CMK (cell line): ENCODE data around the gene ZSCAN2.

ENCODE experiments used
- DNase-seq: peaks from one replicate; pipeline ENCODE4 v3.0.0-alpha.2; 2010; ENCODE audit warnings: low read depth

The ZSCAN2 gene

DNA sequence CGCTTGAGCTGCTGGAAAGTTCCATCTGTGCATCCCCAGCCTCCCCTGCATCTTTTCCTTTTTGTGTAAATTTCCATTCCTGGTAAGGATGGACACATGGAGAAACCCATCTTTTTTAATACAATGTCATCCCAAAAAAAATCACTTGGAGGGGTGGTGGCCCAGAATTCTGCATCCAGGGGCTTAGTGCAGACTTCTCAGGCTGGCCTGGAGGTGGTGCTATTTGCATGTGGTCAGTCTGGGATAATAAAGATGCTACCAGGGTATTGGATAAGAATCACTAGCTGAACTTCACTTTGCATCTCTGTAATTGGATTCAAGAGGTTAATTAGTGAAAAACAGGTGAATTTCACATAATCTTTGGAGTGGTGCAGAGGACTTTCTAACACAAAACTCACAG lies 1.8 kb upstream of the ZSCAN2 start:
- DNase-seq: no peak

DNA sequence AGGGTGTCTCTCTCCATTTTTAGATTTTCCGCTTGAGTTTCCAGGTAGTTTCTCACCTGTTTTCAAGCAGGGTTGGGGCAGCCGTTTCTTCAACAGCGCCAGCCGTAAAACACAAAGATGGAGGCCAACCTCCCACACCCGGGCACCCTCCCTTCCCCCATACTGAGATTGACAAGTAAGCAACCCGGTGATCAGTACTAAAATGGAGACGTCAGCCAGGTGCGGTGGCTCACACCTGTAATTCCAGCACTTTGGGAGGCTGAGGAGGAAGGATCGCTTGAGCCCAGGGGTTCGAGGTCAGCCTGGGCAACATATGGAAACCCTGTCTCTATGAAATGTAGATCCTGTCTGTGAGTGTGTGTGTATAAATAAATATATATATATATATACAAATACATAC lies 903 bp upstream of the ZSCAN2 start:
- no peak for DNase-seq

DNA sequence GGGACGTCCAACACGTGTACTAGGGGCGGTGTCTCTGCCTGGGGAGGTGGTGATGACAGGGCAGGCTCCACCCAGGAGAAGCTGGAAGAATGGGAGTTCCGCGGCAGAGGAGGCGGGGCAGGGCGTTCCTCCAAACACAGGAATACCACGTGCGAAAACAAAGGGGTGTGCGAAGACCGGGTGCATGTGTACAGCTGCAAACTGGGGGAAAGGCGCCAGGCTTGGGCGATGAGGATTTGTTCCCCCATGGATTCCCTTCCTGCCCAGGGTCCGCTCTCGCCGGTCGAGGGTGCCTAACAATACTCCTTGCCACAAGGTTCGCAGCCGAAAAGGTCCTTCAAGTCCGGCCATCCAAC lies 500 bp upstream of the ZSCAN2 start:
- DNase-seq: no peak

DNA sequence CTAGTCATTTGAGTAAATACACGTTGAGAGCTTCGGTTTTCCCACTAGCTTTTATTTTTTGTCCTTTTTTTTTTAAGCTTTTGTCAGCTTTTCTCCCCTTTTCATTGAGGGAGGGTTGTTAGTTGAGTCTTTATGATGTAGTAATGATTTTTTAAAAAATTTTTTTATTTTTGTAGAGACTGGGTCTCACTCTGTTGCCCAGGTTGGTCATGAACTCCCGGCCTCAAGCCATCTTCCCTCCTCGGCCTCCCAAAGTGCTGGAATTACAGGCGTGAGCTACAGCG lies 688 bp downstream of the ZSCAN2 start:
- DNase-seq: no peak

DNA sequence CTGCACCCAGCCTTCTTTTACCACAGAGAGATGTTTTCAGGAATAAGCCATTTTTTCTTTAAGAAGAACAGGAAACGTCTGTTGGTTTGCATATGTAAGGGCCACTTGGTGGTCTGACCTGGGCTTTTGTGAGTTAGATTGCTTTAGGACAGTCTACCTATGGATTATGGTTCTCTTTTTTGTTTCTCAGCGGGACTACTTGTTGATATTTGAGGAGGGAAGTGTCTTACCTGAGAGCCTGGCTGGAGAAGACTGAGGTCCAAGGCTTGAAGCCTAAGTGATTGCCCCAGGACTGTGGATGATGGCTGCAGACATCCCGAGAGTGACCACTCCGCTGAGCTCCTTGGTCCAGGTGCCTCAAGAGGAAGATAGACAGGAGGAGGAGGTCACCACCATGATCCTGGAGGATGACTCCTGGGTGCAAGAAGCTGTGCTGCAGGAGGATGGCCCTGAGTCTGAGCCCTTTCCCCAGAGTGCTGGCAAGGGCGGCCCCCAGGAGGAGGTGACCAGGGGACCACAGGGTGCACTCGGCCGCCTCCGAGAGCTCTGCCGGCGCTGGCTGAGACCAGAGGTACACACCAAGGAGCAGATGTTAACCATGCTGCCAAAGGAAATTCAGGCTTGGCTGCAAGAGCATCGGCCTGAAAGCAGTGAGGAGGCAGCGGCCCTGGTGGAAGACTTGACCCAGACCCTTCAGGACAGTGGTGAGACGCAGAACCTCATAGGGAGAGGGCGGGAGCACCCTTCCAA lies 3.0 kb downstream of the ZSCAN2 start:
- DNase-seq: no peak

DNA sequence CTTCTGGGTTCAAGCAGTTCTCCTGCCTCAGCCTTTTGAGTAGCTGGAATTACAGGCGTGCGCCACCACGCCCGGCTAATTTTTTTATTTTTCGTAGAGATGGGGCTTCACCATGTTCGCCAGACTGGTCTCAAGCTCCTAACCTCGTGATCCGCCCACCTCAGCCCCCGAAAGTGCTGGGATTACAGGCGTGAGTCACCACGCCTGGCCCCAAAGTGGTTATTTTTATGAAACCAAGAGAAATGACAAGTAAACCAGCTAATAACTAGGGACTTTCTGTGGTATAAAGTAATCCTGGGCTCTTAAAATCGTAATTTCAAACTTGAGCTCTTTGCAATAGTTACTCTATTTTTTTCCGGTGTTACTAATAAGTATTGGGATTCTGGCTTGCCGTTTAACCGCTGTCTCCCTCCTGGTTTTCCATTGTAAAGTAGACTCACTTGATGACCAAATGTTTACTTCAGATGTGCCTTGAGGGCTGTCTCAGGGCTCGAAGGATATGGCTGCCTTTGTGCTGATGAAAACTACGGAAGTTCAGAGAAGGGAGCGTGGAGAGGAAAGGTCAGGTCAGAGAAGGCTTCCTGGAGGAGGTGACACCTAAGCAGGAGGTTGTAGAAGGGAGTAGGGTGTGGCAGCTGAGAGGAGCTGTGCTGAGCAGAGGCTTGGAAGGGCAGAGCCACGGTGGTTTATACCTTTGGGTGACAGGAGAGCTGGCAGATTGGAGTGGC lies 4.2 kb downstream of the ZSCAN2 start:
- no peak for DNase-seq

DNA sequence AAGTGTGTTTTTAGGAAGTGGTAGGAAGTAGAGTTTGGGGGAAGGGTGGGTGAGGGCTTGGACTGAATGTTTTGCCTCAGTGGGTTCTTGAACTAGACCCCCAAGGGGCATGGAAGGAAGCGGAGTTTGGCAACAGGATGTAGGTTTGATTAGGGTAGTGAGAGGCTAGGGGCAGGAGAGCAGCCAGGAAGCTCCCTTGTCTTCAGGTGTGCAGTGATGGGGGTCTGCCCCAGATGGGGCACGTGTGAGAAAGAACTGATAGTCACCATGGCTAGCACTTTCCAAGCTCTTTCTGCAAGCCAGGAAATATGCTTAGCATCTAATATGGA lies 4.7 kb downstream of the ZSCAN2 start:
- no peak for DNase-seq

DNA sequence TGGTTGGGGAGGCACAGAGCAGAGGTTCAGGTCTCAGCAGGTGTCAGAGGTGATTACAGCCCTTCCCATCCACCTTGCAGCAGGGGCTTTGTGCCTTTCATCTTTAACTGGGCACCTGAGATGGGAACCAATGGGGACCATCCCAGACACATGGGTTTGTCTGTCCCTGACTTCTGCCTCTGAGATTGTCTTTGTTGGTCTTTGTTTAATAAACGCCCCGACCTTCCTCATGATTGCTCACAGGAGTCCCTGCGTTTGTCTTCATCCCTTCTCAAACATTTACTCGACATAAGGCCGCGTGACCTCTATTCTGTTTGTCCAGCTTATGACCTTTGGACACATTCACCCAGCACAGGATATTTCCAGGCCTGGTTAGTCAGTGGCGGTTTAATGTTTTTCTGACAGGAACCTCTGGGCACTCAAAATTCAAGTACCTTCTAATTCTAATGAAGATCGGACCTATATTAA lies 5.9 kb downstream of the ZSCAN2 start:
- DNase-seq: no peak

DNA sequence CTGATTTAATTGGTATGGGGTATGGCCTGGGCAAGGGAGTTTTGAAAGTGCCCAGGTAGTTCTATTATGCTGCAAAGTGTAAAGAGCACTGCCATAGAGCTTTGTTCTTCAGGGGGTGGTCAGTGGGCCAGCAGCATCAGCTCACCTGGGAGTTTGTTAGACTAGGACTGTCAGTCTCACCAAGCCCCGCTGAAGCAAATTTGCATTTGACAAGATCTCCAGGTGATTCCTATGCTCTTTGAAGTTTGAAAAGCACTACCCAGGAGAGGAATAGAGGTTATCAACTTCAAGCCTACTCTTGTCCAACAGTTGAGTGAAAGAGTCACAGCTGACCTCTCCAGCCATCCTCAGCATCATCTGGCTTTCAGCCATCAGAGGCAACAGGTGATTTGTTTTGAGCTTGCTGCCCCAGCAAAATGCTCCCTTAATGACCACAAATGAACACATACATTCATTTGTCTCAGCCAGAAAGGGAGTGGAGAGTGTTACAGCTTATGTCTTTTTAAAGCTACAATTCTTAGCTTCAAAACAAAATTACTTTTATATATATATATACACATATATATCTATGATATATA lies 8.0 kb downstream of the ZSCAN2 start:
- DNase-seq: no peak

DNA sequence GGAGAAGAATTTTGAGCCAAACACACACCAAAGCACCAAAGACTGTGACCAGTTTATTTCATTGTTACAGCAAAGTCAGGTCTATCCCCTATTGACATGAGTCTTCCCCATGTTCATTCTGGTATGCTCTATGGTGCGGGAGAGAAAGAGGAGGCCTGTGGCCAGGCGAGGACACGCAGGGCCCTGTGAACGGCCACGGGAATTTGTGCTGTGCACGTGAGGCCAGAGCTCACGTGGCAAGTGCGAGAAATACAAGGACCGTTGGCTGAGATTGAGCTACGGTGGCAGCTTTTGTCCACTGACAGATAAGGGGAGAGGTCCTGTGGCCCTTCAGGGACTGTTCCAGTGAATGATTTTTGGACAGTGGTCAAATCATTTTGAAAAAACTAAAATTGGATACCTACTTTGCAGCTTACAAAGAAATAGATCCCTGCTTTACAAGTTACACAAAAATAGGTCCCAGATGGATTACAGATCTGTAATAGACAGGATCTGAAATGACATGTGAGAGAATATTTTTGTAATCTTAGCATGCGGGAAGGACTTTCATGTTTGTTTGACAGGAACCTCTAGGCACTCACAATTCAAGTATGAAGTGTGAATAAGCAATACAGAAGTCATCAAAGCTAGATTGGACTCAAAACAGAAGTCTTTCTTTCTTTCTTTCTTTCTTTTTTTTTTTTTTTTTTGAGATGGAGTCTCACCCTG lies 9.2 kb downstream of the ZSCAN2 start:
- no peak for DNase-seq

DNA sequence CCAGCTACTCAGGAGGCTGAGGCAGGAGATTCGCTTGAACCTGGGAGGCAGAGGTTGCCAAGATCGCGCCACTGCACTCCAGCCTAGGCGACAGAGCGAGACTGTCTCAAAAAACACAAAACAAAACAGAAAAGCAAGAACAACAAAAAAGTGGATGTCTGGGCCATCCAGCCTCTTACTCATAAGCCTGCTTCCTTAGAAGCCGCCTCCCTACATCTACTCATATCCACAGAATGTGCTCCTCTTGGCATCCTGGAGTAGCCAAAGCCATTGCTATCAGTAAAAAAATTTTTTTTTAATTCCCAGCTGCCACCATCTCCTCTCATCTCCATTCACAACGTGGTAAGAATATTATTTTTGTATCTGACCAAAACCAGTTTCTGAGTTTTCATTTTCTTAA lies 10.8 kb downstream of the ZSCAN2 start:
- DNase-seq: no peak

DNA sequence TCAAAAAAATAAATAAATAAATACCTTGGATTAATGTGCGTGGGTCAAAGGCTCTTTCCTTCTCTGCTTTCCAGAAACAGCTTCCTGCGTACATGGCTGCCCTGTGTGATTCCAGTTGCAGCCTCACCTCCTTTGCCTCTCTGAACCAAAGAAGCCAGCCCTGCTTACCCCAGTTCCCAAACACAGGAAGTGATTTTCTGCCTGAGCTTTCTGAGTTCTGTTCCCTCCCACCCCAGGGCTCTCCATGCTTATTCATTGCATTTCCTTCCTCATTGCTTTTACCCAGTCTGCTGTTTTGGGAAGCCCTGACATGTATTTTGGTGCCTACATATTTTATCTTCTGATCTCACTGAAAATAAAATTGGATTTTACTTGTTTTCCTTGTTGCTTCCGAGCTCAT lies 15.4 kb downstream of the ZSCAN2 start:
- no peak for DNase-seq

DNA sequence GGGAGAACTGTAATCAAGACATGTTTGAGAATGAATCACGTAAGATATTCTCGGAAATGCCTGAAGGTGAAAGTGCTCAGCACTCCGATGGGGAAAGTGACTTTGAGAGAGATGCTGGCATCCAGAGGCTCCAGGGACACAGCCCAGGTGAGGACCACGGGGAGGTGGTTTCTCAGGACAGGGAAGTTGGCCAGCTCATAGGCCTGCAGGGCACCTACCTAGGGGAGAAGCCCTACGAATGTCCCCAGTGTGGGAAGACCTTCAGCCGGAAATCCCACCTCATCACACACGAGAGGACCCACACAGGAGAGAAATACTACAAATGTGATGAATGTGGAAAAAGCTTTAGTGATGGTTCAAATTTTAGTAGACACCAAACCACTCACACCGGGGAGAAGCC lies 19.8 kb downstream of the ZSCAN2 start:
- DNase-seq: no peak

DNA sequence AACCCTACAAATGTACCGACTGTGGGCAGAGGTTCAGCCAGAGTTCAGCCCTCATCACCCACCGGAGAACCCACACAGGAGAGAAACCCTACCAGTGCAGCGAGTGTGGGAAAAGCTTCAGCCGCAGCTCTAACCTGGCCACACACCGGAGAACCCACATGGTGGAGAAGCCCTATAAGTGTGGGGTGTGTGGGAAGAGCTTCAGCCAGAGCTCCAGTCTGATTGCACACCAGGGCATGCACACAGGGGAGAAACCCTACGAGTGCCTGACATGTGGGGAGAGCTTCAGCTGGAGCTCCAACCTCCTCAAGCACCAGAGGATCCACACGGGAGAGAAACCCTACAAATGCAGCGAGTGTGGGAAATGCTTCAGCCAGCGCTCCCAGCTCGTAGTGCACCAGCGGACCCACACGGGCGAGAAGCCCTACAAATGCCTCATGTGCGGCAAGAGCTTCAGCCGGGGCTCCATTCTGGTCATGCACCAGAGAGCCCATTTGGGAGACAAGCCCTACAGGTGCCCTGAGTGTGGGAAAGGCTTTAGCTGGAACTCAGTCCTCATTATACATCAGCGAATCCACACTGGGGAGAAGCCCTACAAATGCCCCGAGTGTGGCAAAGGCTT lies 20.7 kb downstream of the ZSCAN2 start:
- DNase-seq: no peak

DNA sequence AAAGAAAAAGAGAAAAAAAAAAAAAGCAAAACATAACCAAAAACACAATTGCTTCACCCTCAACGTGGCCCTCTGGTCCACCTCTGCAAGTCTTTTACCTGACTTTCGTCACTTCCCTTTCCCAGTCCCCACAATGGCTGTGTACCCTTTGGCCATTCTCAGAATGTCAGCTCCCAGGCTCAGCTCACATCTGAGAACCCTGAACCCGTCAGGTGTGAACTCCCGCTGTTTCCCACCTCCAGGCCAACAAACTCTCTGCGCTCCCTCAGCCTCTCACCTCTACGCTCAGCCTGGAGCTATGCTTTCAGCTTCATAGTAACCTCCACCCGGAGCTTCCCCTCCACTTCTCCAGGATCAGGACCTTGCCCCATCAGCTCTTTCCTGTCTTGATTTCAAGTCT lies 23.6 kb downstream of the ZSCAN2 start:
- DNase-seq: no peak

DNA sequence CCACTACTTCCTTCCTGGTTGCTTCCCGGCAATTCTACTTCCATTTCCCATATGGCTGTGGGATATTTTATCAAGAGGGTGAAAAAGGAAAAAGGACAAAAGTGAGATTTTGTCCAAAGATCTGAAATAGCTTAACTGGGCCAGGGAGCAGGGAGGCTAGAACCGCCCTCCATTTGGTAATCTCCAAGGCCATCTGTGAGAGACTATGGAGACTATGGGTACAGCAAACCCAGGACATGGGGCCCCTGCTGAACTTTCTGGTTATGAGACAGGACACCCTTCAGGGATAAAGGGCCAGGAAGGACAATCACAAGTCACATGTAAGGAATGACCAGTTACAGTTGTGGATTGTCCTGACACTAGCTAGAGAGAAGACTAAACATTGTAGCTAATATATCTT lies 24.3 kb downstream of the ZSCAN2 start:
- DNase-seq: no peak

DNA sequence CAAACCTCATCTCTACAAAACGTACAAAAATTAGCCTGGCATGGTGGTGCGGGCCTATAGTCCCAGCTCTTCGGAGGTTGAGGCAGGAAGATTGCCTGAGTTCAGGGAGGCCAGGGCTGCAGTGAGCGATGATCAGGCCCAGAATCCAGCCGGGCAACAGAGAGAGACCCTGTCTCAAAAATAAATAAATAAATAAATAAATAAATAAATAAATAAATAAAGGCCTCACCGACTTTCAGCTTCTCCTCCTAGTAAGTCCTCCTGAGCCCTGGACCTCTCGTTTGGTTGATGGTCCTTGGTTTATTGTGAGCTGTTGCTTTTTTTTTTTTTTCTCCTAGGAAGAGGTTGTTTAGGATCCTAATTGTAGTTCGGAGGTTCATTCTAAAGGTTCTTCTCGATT lies 28.2 kb downstream of the ZSCAN2 start:
- DNase-seq: no peak

DNA sequence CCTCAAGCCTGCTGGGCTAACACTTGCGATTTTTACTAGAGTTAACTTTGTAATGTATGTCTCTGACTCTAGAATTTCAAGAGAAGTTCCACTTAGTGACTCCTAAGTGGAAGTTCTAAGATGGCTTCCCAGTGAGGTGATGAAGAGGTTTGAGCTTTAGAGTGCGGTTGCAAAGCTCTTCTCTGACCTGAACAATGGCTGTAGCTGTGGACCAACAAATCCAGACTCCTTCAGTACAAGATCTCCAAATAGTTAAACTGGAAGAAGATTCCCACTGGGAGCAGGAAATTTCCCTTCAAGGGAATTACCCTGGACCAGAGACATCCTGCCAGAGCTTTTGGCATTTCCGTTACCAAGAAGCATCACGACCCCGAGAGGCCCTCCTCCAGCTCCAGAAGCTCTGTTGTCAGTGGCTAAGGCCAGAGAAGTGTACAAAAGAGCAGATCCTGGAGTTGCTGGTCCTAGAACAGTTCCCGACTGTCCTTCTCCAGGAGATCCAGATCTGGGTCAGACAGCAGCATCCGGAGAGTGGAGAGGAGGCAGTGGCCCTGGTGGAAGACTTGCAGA lies 31.0 kb downstream of the ZSCAN2 start:
- DNase-seq: no peak

DNA sequence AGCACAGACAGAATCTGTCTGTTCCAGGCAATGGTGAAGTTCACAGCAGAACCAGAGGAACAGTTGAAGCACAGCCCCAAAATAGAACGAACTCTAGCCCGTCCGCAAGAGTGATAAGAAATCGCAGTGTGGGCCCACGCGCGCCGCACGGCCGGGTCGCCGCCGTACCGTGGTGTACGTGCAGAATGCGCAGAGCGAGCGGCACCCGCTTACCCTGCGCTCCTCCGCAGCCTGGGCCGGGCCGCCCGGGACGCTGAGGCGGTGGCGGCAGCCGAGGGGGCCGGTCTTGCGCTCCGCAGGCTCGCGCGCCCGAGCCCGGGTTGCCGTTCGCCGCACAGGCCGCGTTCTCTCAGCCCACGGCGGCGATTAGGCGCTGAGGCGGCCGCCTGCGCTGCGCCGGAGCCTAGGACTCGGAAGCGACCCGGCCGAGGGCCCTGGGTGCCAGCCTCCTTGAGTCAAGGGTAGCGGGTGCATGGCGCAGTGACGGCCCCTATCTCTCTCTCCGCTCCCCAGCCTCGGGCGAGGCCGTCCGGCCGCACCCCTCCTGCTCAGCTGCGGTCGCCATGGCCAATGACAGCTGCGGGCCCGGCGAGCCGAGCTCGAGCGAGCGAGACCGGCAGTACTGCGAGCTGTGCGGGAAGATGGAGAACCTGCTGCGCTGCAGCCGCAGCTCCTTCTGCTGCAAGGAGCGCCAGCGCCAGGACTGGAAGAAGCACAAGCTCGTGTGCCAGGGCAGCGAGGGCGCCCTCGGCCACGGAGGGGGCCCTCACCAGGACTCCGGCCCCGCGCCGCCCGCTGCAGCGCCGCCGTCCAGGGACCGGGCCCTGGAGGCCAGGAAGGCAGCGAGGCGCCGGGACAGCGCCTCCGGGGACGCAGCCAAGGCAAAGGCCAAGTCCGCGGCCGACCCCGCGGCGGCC lies 32.8 kb downstream of the ZSCAN2 start:
- no peak for DNase-seq

DNA sequence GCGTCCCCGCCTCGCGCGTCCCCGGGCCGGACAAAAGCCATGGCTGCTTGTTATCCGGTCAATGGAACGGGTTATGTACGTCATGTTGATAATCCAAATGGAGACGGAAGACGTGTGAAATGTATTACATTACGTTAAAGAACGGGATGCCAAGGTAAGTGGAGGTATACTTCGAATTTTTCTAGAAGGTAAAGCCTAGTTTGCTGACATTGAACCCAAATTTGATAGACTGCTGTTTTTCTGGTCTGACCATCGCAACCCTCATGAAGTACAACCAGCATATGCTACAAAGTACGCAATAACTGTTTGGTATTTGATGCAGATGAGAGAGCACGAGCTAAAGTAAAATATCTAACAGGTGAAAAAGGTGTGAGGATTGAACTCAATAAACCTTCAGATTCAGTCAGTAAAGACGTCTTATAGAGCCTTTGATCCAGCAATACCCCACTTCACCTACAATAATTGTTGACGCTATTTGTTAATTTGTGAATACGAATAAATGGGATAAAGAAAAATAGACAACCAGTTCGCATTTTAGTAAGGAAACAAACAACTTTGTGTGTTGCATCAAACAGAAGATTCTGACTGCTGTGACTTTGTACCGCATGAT lies 33.5 kb downstream of the ZSCAN2 start:
- no peak for DNase-seq

DNA sequence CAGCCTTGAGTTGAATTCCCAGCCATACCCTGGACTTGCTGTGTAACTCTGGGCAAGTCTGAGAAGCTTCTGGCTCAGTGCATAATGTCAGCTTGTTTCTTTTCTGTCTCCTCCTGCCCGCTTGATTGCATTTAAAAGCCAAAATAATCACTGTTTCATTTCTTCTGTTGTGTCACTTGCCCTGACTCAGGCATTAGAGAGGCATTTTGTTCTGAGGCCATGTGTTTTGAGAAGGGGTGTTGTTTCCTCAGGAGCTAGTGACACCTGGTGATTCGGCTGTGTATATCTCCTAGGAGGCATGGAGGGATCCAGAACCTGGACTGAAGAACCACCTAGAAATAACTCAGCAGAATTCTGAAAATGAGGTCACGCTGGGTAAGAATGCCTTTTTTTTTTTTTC lies 37.3 kb downstream of the ZSCAN2 start:
- DNase-seq: no peak
